Large intestine (tissue), 3 donors: ENCODE data around the gene UGT1A4. TPM values are rescaled to one million over a fixed set of nuclear protein-coding genes. Genes with fewer than 3 reads are reported as not detected.
A peak's percentile ranks its signal among the peaks of the same experiment; 100 is the strongest.
"Not testable (repeated sequence)": the region's sequence is repeated elsewhere in the genome, so short reads cannot be mapped to it uniquely, and the experiment has no call there.

ENCODE experiments used
- DNase-seq, 2 donors: peaks; one replicate each; pipeline versions ENCODE4 v3.0.0 to v3.0.0-alpha.2; 2013
- H3K27ac ChIP-seq: one replicate; pipeline ENCODE4 v1.5.1; 2013; ENCODE audit warnings: low read length
- H3K27me3 ChIP-seq: 2 replicates; pipeline ENCODE4 v1.6.1; 2013; ENCODE audit warnings: low read length; ENCODE audit not compliant: control insufficient read depth, insufficient read depth
- H3K36me3 ChIP-seq: 2 replicates; pipeline ENCODE4 v1.6.1; 2013; ENCODE audit warnings: low read length; ENCODE audit not compliant: control insufficient read depth, insufficient read depth
- H3K4me1 ChIP-seq: one replicate; pipeline ENCODE4 v1.6.1; 2013; ENCODE audit warnings: low read length; ENCODE audit not compliant: control insufficient read depth, insufficient read depth
- H3K4me3 ChIP-seq: one replicate; pipeline ENCODE4 v1.5.1; 2013; ENCODE audit warnings: low read length
- H3K9me3 ChIP-seq: one replicate; pipeline ENCODE4 v1.6.1; 2013; ENCODE audit warnings: mild to moderate bottlenecking, low read depth, low read length, moderate library complexity; ENCODE audit not compliant: control insufficient read depth
- WGBS: methylation state at CpG from one replicate; pipeline ENCODE4 v1.1.5; 2013; ENCODE audit warnings: low lambda C conversion rate; ENCODE audit not compliant: insufficient coverage; 5-methylcytosine and 5-hydroxymethylcytosine counted together
- polyA plus RNA-seq: library from polyadenylated mRNA; unstranded; fragments of 120-200 nt; gene quantifications from one replicate; pipeline ENCODE4 v1.2.1, GENCODE V29; 2013

The UGT1A4 gene
- polyA plus RNA-seq, 1 donor = 0.04 TPM

GRCh38 chr2:233713262-233713615, 5.3 kb upstream of the UGT1A4 start:
- Histone ChIP-seq H3K9me3 (no peaks in the 10 kb centered on the region), H3K4me1 (peaks cover 16% of the 10 kb centered on the region), H3K36me3 (no peaks in the 10 kb centered on the region), H3K4me3 (no peak overlapping the region), H3K27me3 (no peaks in the 10 kb centered on the region), H3K27ac (no peak overlapping the region)
- 85% methylated on average over 2 of the region's 7 CpGs for WGBS
- DNase-seq = no peak

- H3K27me3 ChIP-seq = no peaks in the 10 kb centered on the region
- H3K27ac ChIP-seq = no peak overlapping the region
- no peak for DNase-seq
- H3K9me3 ChIP-seq = no peaks in the 10 kb centered on the region
- H3K4me3 ChIP-seq = no peak overlapping the region
- H3K4me1 ChIP-seq = peaks cover 16% of the 10 kb centered on the region
- no peaks in the 10 kb centered on the region for H3K36me3 ChIP-seq
- 80% methylated on average over 1 of the region's 2 CpGs for WGBS
Measured at GRCh38 chr2:233714121-233714520, 4.4 kb upstream of the UGT1A4 start.

GRCh38 chr2:233728723-233729301, 10.3 kb downstream of the UGT1A4 start, which contains the start of gene UGT1A3:
UGT1A3 (plus strand) TSS chr2:233729042; CDS start chr2:233729127, 85 bp downstream.
- no peaks in the 10 kb centered on the region for H3K27me3 ChIP-seq
- DNase-seq = peak in 1 of 2 donors; percentile 50
- no peak within 1 kb of the TSS for H3K4me3 ChIP-seq
- 37% methylated on average over 2 of the region's 8 CpGs for WGBS
- no peak within 1 kb of the TSS for H3K27ac ChIP-seq
- no peaks in the 10 kb centered on the region for H3K4me1 ChIP-seq
- H3K36me3 ChIP-seq = no peaks in the 10 kb centered on the region
- H3K9me3 ChIP-seq = peaks cover 6% of the 10 kb centered on the region

GRCh38 chr2:233736868-233737653, 18.5 kb downstream of the UGT1A4 start:
- DNase-seq = peak in 1 of 2 donors; percentile 34
- H3K27ac ChIP-seq, H3K27me3 ChIP-seq, H3K4me3 ChIP-seq, H3K36me3 ChIP-seq, H3K4me1 ChIP-seq, H3K9me3 ChIP-seq: not testable (repeated sequence)
- WGBS = 86% methylated on average over 2 of the region's 14 CpGs

GRCh38 chr2:233740870-233741269, 22.3 kb downstream of the UGT1A4 start:
- WGBS = 40% methylated on average over 1 of the region's 2 CpGs
- Histone ChIP-seq H3K27me3 (no peaks in the 10 kb centered on the region), H3K36me3 (no peaks in the 10 kb centered on the region), H3K27ac (no peak overlapping the region), H3K4me3 (no peak overlapping the region), H3K4me1 (peaks cover 8% of the 10 kb centered on the region), H3K9me3 (peaks cover 5% of the 10 kb centered on the region)
- no peak for DNase-seq

GRCh38 chr2:233743464-233744259, 25.1 kb downstream of the UGT1A4 start:
- Histone ChIP-seq H3K36me3 (no peaks in the 10 kb centered on the region), H3K27ac (no peak overlapping the region), H3K27me3 (no peaks in the 10 kb centered on the region), H3K4me3 (no peak overlapping the region), H3K4me1 (peaks cover 12% of the 10 kb centered on the region), H3K9me3 (peaks cover 8% of the 10 kb centered on the region)
- WGBS = no CpG with 5 or more reads among the region's 46 CpGs
- DNase-seq = no peak

GRCh38 chr2:233745073-233745755, 26.7 kb downstream of the UGT1A4 start:
- WGBS = no CpG with 5 or more reads among the region's 5 CpGs
- Histone ChIP-seq H3K4me1 (peaks cover 12% of the 10 kb centered on the region), H3K36me3 (no peaks in the 10 kb centered on the region), H3K9me3 (peaks cover 8% of the 10 kb centered on the region), H3K27me3 (no peaks in the 10 kb centered on the region), H3K4me3 (no peak overlapping the region), H3K27ac (peak overlapping the region; percentile 35)
- DNase-seq = peak; percentile 63 to 89

GRCh38 chr2:233745838-233746237, 27.3 kb downstream of the UGT1A4 start:
- not testable (repeated sequence) for H3K27me3 ChIP-seq, H3K36me3 ChIP-seq, H3K4me3 ChIP-seq, DNase-seq
- peaks cover 12% of the 10 kb centered on the region for H3K9me3 ChIP-seq
- no CpG with 5 or more reads among the region's 2 CpGs for WGBS
- H3K27ac ChIP-seq = peak overlapping the region; percentile 35
- H3K4me1 ChIP-seq = peaks cover 12% of the 10 kb centered on the region

- Histone ChIP-seq H3K36me3 (no peaks in the 10 kb centered on the region), H3K4me1 (peaks cover 12% of the 10 kb centered on the region), H3K9me3 (peaks cover 16% of the 10 kb centered on the region), H3K27me3 (no peaks in the 10 kb centered on the region), H3K4me3 (no peak overlapping the region), H3K27ac (no peak overlapping the region)
- no peak for DNase-seq
- no CpG with 5 or more reads among the region's 10 CpGs for WGBS
Measured at GRCh38 chr2:233746475-233747282, 28.1 kb downstream of the UGT1A4 start.
